Activated CD8-positive, alpha-beta memory T cell treated with anti-CD3 and anti-CD28 coated beads for 36 hours (primary cell): ENCODE results near the gene IRF3. TPM values are rescaled to one million over a fixed set of nuclear protein-coding genes. Genes with fewer than 3 reads are reported as not detected.

Source experiments
- CTCF ChIA-PET: fragments of 350-600 bp; sonication (Branson Sonifier 250); formaldehyde crosslinking; loops from one replicate; lab custom pipeline; 2021; ENCODE audit warnings: antibody characterized with exemption; lab: Charles Lee
- POLR2A ChIA-PET: fragments of 350-600 bp; sonication (Branson Sonifier 250); formaldehyde crosslinking; loops from one replicate; lab custom pipeline; 2021; ENCODE audit warnings: antibody characterized with exemption; lab: Charles Lee
- total RNA-seq, 2 experiments: library from RNA; stranded (reverse); gene quantifications; one replicate each; pipeline ENCODE4 v1.2.3, GENCODE V29; 2021

The IRF3 gene
- total RNA-seq, 2 experiments from 2014 or later = 120 to 122 TPM

GRCh38 chr19:49678985-49679770, 13.5 kb upstream of the IRF3 start:
- POLR2A ChIA-PET = interaction anchor here (0.7 to 4.3 kb wide), 4 partner anchors 11 to 39 kb away, joined by 4 to 29 read pairs (median 4); partner anchors contain the start of genes BCL2L12, IRF3 and RRAS
- CTCF ChIA-PET = interaction anchor here (0.7 to 3.6 kb wide), 8 partner anchors 8 to 1356 kb away, joined by 3 to 20 read pairs (median 4); partner anchors contain the start of genes BCL2L12 and IRF3

GRCh38 chr19:49677901-49678674, 12.4 kb upstream of the IRF3 start:
- ChIA-PET CTCF (interaction anchor here (0.7 to 3.6 kb wide), 11 partner anchors 7 to 179 kb away, joined by 3 to 20 read pairs (median 3); partner anchors contain the start of genes ADM5, BCL2L12, IRF3 and RRAS), POLR2A (interaction anchor here (1.2 to 4.3 kb wide), 3 partner anchors 12 to 38 kb away, joined by 4 to 29 read pairs (median 4); partner anchors contain the start of genes BCL2L12, IRF3 and RRAS)

- CTCF ChIA-PET = interaction anchor here (0.8 to 3.6 kb wide), 7 partner anchors 12 to 178 kb away, joined by 3 to 20 read pairs (median 3); partner anchors contain the start of genes ADM5, BCL2L12, IRF3 and RRAS
- POLR2A ChIA-PET = interaction anchor here (0.6 to 4.3 kb wide), 6 partner anchors 13 to 200 kb away, joined by 3 to 29 read pairs (median 4); partner anchors contain the start of genes AKT1S1, BCL2L12, IRF3 and RCN3
Observed at GRCh38 chr19:49677231-49677900, 11.7 kb upstream of the IRF3 start, which contains the start of gene PRMT1. TSS of gene PRMT1 (plus strand) at chr19:49677271. CDS start at chr19:49677281, 10 bp downstream.

- CTCF ChIA-PET = interaction anchor here (1.0 to 3.6 kb wide), 7 partner anchors 8 to 201 kb away, joined by 3 to 20 read pairs (median 4); partner anchors contain the start of genes BCL2L12, IRF3 and RRAS
Observed at GRCh38 chr19:49676784-49677230, 11.2 kb upstream of the IRF3 start.

GRCh38 chr19:49676136-49676783, 10.6 kb upstream of the IRF3 start:
- ChIA-PET CTCF (interaction anchor here (1.0 to 3.6 kb wide), 6 partner anchors 8 to 200 kb away, joined by 3 to 20 read pairs (median 4); partner anchors contain the start of genes BCL2L12, IRF3 and RRAS), POLR2A (interaction anchor here (0.7 to 4.3 kb wide), 8 partner anchors 9 to 201 kb away, joined by 3 to 29 read pairs (median 4); partner anchors contain the start of genes AKT1S1, AP2A1, BCL2L12 and IRF3)

More at GRCh38 chr19:49676784-49677230, 11.2 kb upstream of the IRF3 start:
- POLR2A ChIA-PET = interaction anchor here (0.6 to 4.3 kb wide), 7 partner anchors 9 to 200 kb away, joined by 3 to 29 read pairs (median 4); partner anchors contain the start of genes AKT1S1, AP2A1, BCL2L12 and IRF3

GRCh38 chr19:49672131-49672919, 6.7 kb upstream of the IRF3 start:
- ChIA-PET CTCF (interaction anchor here (0.6 to 2.3 kb wide), 13 partner anchors 10 to 137 kb away, joined by 3 to 11 read pairs (median 4); partner anchors contain the start of gene SCAF1), POLR2A (interaction anchor here (0.5 kb wide), 1 partner anchor 216 kb away, joined by 6 read pairs; no protein-coding TSS in a partner anchor)

GRCh38 chr19:49669516-49669915, 3.9 kb upstream of the IRF3 start:
- ChIA-PET CTCF (interaction anchor here (0.6 kb wide), 1 partner anchor 353 kb away, joined by 3 read pairs; no protein-coding TSS in a partner anchor), POLR2A (no interaction called here)

GRCh38 chr19:49667473-49667872, 1.8 kb upstream of the IRF3 start:
- ChIA-PET CTCF (interaction anchor here (0.7 to 0.9 kb wide), 2 partner anchors 87 to 491 kb away, joined by 3 to 5 read pairs; partner anchors contain the start of gene NOSIP), POLR2A (interaction anchor here (1.3 to 1.4 kb wide), 2 partner anchors 8 to 24 kb away, joined by 3 to 4 read pairs; no protein-coding TSS in a partner anchor)

- POLR2A ChIA-PET = interaction anchor here (0.5 to 3.1 kb wide), 4 partner anchors 11 to 138 kb away, joined by 3 to 29 read pairs (median 7); partner anchors contain the start of genes NOSIP, PRMT1 and RRAS
- CTCF ChIA-PET = interaction anchor here (1.2 kb wide), 1 partner anchor 99 kb away, joined by 3 read pairs; no protein-coding TSS in a partner anchor
Observed at GRCh38 chr19:49666120-49666444, 425 bp upstream of the IRF3 start.

- ChIA-PET POLR2A (interaction anchor here (1.1 to 3.1 kb wide), 4 partner anchors 10 to 85 kb away, joined by 3 to 29 read pairs (median 9); partner anchors contain the start of genes NOSIP, PRMT1 and RRAS), CTCF (interaction anchor here (0.6 to 2.7 kb wide), 5 partner anchors 13 to 189 kb away, joined by 3 to 20 read pairs (median 4); partner anchors contain the start of gene PRMT1)
Observed at GRCh38 chr19:49665036-49665350, 664 bp downstream of the IRF3 start.

GRCh38 chr19:49664171-49665035, 1.3 kb downstream of the IRF3 start:
- CTCF ChIA-PET = interaction anchor here (0.6 to 2.7 kb wide), 7 partner anchors 14 to 189 kb away, joined by 3 to 20 read pairs (median 4); partner anchors contain the start of gene PRMT1

GRCh38 chr19:49663224-49663623, 2.4 kb downstream of the IRF3 start:
- ChIA-PET POLR2A (interaction anchor here (0.6 to 3.1 kb wide), 5 partner anchors 8 to 72 kb away, joined by 3 to 29 read pairs (median 7); partner anchors contain the start of genes PRMT1 and RRAS), CTCF (interaction anchor here (0.6 to 2.7 kb wide), 4 partner anchors 9 to 152 kb away, joined by 3 to 20 read pairs (median 6); partner anchors contain the start of gene PRMT1)

More at GRCh38 chr19:49664171-49665035, 1.3 kb downstream of the IRF3 start:
- POLR2A ChIA-PET = interaction anchor here (0.6 to 3.1 kb wide), 6 partner anchors 9 to 168 kb away, joined by 3 to 29 read pairs (median 7); partner anchors contain the start of genes PRMT1, RPS11 and RRAS

- CTCF ChIA-PET = interaction anchor here (2.2 kb wide), 1 partner anchor 10 kb away, joined by 5 read pairs; no protein-coding TSS in a partner anchor
- POLR2A ChIA-PET = no interaction called here
Observed at GRCh38 chr19:49662011-49662410, 3.6 kb downstream of the IRF3 start.

GRCh38 chr19:49660338-49660961, 5.2 kb downstream of the IRF3 start:
- ChIA-PET CTCF (no interaction called here), POLR2A (no interaction called here)
